WERI-Rb-1 (cell line): Measurements from ENCODE around the gene ITPRID1.

ENCODE experiments used
- DNase-seq: peaks from one replicate; pipeline ENCODE4 v3.0.0-alpha.2; 2020
- H3K27ac ChIP-seq: fragments of 250-450 bp; sonication (Bioruptor Pico); 2 replicates; pipeline ENCODE4 v1.5.1; 2020; ENCODE audit warnings: mild to moderate bottlenecking, moderate library complexity
- H3K27me3 ChIP-seq: fragments of 250-450 bp; sonication (Bioruptor Pico); 2 replicates; pipeline ENCODE4 v1.5.1; 2021; ENCODE audit warnings: mild to moderate bottlenecking, low read depth, moderate library complexity; ENCODE audit not compliant: insufficient read depth, severe bottlenecking
- H3K36me3 ChIP-seq: fragments of 250-450 bp; sonication (Bioruptor Pico); 2 replicates; pipeline ENCODE4 v1.5.1; 2020; ENCODE audit warnings: mild to moderate bottlenecking, moderate library complexity
- H3K4me3 ChIP-seq: 2 replicates; pipeline ENCODE4 v1.5.1; 2011; ENCODE audit warnings: low read depth, mild to moderate bottlenecking, control low read depth, low read length
- H3K9me3 ChIP-seq: fragments of 250-450 bp; sonication (Bioruptor Pico); 2 replicates; pipeline ENCODE4 v1.5.1; 2021; ENCODE audit warnings: mild to moderate bottlenecking, moderate library complexity; ENCODE audit not compliant: severe bottlenecking
- TF ChIP-seq, protein P1 (sequence below): IDR thresholded peaks from 2 replicates; pipeline ENCODE4 v1.5.1; 2011; ENCODE audit warnings: low read depth, mild to moderate bottlenecking, control low read depth, inconsistent platforms, low read length

Gene ITPRID1

DNA sequence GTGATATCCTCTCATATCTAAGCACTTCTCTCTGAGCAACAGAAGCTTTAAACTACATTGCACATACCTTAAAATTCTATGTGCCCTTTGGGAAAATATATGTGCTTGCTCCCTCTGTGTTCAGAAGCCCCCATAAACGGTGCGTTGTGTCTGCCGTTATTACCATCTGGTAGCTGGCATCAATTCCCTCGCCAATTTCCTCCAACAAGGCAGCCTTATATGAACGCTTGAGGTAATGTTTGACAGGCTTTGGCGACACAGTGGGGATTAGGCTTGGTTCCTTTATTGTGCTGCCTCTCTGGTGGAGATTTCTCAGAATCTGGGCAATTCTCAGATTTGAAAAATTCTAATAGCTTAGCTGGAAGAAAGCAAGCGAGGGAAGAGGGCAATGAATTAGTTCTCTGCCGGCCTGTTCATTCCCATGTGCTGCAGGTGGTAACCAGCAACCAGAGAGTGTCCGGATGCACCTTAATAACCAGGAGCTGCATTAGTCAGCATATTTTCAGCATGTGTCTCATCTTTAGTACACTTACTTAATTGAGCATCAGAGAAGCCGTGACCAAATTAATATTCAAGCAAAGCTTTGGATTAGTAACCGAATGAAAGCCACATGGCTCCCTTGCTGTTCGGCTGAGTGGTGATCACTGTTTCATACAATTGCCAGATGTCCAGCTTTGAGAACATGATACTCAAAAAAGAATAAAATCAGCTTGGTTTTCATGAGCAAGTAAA, 165.8 kb downstream of the ITPRID1 start:
- Histone ChIP-seq H3K9me3 (no peaks in the 10 kb centered on the region), H3K36me3 (no peaks in the 10 kb centered on the region), H3K27ac (no peak overlapping the region), H3K27me3 (no peaks in the 10 kb centered on the region), H3K4me3 (no peak overlapping the region)
- no peak for DNase-seq
- TF ChIP-seq, protein P1, sequence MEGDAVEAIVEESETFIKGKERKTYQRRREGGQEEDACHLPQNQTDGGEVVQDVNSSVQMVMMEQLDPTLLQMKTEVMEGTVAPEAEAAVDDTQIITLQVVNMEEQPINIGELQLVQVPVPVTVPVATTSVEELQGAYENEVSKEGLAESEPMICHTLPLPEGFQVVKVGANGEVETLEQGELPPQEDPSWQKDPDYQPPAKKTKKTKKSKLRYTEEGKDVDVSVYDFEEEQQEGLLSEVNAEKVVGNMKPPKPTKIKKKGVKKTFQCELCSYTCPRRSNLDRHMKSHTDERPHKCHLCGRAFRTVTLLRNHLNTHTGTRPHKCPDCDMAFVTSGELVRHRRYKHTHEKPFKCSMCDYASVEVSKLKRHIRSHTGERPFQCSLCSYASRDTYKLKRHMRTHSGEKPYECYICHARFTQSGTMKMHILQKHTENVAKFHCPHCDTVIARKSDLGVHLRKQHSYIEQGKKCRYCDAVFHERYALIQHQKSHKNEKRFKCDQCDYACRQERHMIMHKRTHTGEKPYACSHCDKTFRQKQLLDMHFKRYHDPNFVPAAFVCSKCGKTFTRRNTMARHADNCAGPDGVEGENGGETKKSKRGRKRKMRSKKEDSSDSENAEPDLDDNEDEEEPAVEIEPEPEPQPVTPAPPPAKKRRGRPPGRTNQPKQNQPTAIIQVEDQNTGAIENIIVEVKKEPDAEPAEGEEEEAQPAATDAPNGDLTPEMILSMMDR: no peak

DNA sequence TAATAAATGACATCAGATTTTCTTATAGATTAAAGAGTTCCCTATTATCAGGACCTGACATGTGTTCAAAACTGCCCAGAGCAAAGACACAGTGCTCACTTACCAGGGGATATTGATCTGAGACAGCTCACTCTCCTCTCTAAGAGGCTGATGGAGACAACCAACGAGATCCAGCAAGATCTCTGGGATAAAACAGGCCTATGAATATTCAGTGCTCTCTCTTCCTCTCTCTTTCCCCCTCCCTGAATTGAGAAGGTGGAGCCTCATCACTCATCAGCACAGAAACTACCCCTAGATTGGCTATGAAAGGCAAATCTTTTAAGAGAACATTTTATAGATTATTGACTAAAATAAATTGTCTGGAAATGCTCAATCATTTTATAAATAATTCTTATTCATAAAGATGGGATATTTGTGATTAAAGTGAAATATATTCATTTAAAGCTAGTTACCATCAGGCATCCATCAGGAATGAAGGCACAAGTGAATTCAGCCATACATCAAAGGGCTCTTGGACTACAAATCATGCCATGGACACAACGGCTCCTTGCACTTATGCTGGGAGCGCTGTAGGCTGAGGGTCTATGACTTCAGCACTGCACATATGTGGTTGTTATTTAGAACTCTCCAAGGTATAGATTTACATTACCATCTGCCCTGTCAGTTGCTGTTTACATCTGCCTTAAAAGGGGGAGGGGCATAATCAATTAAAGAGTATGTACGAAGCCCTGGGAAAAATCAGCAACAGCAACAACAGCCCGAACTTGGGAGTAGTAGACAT, 169.7 kb downstream of the ITPRID1 start:
- Histone ChIP-seq H3K27me3 (no peaks in the 10 kb centered on the region), H3K4me3 (no peak overlapping the region), H3K9me3 (no peaks in the 10 kb centered on the region), H3K27ac (no peak overlapping the region), H3K36me3 (no peaks in the 10 kb centered on the region)
- DNase-seq: no peak
- TF ChIP-seq, protein P1: no peak

DNA sequence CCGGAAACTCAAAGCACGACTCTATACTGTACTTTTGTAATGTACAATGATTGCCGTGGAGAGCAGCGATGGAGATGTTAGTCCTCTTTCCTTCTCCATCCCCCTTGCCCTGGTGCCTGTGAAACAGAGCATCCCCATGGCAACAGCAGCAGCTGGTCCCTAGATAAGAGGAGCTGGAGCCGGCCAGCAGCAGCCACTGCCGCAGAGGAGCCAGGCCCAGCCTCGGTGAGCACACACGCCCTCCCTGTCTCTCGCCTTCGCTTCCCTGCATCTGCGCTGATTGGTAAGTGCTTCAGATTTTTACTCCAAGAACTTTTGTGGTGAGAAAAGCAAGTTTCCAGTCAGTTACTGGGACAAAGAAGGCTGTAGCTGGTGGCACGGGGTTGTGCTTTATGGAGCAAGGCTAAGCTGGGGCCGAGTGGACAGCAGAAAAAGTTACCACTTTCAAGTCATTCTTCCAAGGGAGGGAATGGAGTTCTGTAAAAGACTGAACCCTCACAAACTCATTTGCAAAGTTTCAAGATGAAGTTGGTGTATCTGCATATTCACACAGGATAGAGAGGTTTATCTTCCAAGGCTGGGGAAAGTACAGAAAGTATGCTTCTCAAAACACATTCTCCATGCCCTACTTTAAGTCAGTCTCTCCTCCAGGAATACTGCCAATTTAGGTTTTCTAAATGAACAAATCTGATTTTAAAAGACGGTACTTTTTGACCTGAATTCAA, 173.3 kb downstream of the ITPRID1 start, which contains the start of gene PPP1R17:
Gene PPP1R17, plus strand, starts transcription at position 192 of the 725 bp plus-strand sequence. CDS start 5,227 bp downstream, outside the sequence.
- no peak for DNase-seq
- no peaks in the 10 kb centered on the region for H3K36me3 ChIP-seq
- H3K4me3 ChIP-seq: no peak within 1 kb of the TSS
- H3K27ac ChIP-seq: no peak within 1 kb of the TSS
- TF ChIP-seq, protein P1: no peak
- H3K27me3 ChIP-seq: no peaks in the 10 kb centered on the region
- H3K9me3 ChIP-seq: no peaks in the 10 kb centered on the region

DNA sequence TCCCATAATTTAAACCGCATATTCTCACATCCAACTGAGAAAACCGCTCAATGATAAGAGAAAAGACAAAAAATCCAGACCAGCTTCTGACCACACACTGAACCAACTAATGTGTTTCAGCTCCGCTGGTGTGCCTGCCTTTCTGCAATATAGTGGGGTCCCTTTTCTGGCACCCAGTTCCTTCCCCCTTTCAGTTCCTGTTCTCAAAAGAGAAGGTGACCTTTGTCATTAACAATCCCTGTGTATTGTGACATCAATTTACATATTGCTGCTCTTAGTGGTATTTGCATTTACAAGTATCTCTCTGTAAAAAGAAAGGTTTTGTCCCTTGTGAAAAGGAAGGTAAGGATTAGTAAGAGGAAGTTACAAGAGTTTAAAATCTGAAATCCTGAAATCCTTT, 174.5 kb downstream of the ITPRID1 start:
- H3K9me3 ChIP-seq: no peaks in the 10 kb centered on the region
- H3K27ac ChIP-seq: no peak overlapping the region
- no peak for DNase-seq
- TF ChIP-seq, protein P1: no peak
- H3K36me3 ChIP-seq: no peaks in the 10 kb centered on the region
- no peaks in the 10 kb centered on the region for H3K27me3 ChIP-seq
- no peak overlapping the region for H3K4me3 ChIP-seq

DNA sequence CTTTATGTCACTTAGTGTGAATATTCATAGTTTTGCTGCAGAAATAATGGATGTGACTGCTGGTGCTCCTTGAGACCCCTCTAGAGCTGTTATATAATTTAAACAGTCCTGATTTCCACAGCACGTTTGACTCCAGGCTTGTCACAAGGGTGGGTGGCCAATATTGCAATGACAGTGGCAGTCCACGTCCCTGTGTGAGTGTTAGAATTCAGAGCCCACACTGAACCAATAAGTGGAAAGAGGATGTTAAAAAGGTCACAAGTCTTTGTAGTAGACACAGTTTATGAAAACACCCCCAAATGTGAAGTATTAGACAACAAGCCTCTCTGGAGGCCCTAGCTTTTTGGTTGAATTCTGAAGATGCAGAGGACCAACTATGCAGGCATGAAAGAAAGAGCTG, 175.1 kb downstream of the ITPRID1 start:
- H3K27ac ChIP-seq: no peak overlapping the region
- no peak for DNase-seq
- H3K4me3 ChIP-seq: no peak overlapping the region

More for the DNA sequence above, 175.1 kb downstream of the ITPRID1 start:
- H3K36me3 ChIP-seq: no peaks in the 10 kb centered on the region
- H3K27me3 ChIP-seq: no peaks in the 10 kb centered on the region
- TF ChIP-seq, protein P1: no peak
- H3K9me3 ChIP-seq: no peaks in the 10 kb centered on the region
